Stomach (tissue), 4 donors: ENCODE results near the gene SUSD4.

Source experiments
- EP300 ChIP-seq: sonication (generic); formaldehyde crosslinking; IDR thresholded peaks from one replicate; pipeline ENCODE4 v1.6.1; 2017; ENCODE audit warnings: antibody characterized with exemption
- POLR2AphosphoS5 ChIP-seq, 3 donors: sonication (generic); formaldehyde crosslinking; IDR thresholded peaks; one replicate each; pipeline ENCODE4 v1.6.1; 2016; ENCODE audit warnings: antibody characterized with exemption in 3 of 3
- TF ChIP-seq, protein P1 (sequence below), 7 experiments: fragments of 450-650 bp in 4 of 7; fragments of 200-600 bp in 3 of 7; sonication (generic) in 3 of 7; IDR thresholded peaks; one replicate each; pipeline ENCODE4 v1.5.1; 2016 to 2019; ENCODE audit warnings: antibody characterized with exemption in 7 of 7, control low read depth in 2 of 7, mild to moderate bottlenecking in 1 of 7

DNA sequence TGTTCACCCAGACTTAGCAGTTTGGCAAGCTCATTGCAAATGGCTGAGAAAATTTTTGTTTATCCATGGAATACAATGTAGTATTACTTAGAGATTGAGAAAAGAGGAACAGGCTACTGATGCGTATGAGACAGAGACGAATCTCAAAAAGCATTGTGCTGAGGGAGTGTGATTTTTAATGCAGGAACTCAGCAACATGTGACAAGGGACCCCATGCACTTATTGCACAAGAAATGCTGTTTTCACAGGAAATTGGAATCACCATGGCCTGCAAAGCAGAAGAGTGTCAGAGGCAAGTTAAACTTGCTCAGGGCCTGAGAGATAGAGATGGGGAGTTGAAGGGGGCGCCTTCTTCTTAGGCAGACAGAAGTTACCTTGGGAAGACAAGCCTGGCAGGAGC lies 188.3 kb downstream of the SUSD4 start:
- TF ChIP-seq POLR2AphosphoS5 (IDR thresholded peaks at IDR 0.05): no peak
- TF ChIP-seq EP300: no peak
- TF ChIP-seq, protein P1, sequence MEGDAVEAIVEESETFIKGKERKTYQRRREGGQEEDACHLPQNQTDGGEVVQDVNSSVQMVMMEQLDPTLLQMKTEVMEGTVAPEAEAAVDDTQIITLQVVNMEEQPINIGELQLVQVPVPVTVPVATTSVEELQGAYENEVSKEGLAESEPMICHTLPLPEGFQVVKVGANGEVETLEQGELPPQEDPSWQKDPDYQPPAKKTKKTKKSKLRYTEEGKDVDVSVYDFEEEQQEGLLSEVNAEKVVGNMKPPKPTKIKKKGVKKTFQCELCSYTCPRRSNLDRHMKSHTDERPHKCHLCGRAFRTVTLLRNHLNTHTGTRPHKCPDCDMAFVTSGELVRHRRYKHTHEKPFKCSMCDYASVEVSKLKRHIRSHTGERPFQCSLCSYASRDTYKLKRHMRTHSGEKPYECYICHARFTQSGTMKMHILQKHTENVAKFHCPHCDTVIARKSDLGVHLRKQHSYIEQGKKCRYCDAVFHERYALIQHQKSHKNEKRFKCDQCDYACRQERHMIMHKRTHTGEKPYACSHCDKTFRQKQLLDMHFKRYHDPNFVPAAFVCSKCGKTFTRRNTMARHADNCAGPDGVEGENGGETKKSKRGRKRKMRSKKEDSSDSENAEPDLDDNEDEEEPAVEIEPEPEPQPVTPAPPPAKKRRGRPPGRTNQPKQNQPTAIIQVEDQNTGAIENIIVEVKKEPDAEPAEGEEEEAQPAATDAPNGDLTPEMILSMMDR (IDR thresholded peaks at IDR 0.05): no peak
